HG02610 (cell line): ENCODE measurements around the gene ATXN3.
A peak's percentile ranks its signal among the peaks of the same experiment; 100 is the strongest.
"Not testable (repeated sequence)": the region's sequence is repeated elsewhere in the genome, so short reads cannot be mapped to it uniquely, and the experiment has no call there.

Source experiments
- ATAC-seq: cut with Tn5 transposase; IDR thresholded peaks from one replicate; pipeline ENCODE4 v1.9.1; 2021; ENCODE audit warnings: mild to moderate bottlenecking, moderate library complexity; ENCODE audit not compliant: unreplicated experiment

Gene ATXN3

DNA sequence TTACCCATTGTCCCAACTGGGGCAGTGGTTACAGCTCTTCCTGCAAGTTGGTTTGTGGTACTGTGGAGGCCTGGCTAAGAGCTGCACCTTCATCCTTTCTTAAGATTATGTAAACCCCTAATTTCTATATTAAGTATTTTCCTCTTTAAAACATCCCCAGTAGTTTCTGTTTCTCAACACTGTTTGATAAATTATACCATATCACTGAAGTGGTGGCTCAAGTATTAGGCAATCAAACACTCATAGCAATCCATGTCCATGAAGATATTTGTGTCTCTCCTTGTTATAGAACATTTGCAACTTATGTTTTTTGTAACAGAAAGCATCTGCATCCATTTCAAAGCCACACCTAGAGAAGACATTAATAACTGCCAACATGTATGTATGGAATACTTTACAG is 31.8 kb downstream of the ATXN3 start:
- ATAC-seq: no peak

DNA sequence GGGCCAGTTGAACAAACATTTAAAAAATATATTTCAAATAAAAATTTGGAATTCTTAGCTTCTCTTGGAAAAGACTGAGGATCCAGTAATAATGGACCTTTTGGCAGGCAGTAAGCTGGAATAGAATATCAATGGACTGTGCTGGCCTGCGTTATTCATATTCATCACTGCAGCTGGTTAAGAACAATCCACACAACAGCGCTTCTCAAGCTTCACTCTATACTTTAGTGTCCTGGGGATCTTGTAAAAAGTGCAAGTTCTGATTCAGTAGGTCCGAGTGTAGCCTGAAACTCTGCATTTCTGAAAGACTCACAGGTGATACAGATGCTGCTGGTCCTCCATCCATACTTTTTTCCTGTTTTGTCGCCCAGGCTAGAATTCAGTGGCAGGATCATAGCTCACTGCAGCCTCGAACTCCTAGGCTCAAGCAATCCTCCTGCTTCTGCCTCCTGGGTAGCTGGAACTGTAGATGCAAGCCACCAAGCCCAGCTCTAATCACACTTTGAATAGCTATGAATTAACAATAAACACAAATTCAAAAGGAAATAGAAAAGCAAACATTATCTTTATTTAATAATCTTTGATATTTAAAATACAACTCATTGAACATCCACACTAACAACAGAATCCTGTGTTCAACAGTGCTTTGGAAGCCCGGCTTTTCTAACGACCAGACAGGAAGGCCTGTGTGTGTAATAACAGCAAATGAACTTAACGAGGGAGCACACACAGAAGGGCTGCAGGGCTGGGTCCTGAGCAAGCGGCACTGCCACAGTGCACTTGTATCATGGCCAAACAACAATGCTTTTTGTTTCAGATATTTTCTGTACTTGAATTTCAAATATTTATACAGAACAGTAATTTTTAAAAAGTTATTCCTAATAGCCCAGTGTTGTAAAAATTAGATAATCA is 48.1 kb downstream of the ATXN3 start:
- no peak for ATAC-seq

DNA sequence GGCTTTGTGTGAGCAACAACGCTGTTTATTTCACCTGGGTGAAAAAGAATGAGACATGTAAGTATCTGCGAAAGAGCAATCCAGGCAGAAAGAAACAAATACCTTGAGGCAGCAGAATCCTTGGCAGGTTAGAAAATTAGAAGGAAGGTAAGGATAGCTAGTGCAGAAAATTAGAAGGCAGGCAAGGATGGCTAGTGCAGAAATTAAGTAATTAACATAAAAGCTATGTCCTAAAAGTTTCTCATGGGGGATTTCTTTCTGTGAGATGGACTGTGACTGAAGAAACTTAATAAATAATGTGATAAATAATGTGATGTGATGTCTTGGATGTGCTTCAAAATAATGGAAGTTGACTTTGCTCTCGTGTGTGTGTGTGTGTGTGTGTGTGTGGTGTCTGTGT is 56.6 kb downstream of the ATXN3 start:
- ATAC-seq: no peak

DNA sequence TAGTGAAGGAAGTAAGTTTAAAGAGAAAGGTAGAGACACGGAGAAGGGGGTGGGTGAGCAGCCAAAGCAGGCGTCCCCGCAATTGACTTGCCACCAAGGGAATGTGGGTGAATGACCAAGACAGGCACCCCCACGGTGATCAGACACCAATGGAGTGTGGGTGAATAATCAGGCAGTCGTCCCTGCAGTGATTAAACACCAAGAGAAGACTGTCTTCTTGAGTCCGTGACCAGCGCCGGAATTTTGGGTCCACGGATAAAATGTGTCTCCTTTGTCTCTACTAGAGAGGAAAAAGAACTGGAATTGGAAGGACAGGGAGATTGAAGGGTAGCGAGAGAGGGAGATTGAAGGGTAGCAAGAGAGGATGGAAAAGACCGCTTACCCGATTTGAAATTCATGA is 57.2 kb downstream of the ATXN3 start:
- not testable (repeated sequence) for ATAC-seq

DNA sequence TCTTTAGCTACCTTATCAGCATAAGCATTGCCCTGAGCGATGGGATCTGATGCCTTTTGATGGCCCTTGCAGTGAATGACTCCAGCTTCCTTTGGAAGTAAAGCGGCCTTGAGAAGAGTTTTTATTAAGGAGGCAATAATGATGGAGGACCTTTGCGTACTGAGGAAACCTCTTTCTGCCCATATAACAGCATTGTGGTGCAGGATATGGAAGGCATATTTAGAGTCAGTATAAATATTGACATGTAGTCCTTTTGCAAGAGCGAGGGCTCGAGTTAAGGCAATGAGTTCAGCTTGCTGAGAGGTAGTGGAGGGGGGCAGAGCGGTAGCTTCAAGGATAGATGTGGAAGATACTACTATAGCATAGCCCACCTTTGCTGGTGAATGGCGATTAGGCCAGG is 60.5 kb downstream of the ATXN3 start:
- not testable (repeated sequence) for ATAC-seq

DNA sequence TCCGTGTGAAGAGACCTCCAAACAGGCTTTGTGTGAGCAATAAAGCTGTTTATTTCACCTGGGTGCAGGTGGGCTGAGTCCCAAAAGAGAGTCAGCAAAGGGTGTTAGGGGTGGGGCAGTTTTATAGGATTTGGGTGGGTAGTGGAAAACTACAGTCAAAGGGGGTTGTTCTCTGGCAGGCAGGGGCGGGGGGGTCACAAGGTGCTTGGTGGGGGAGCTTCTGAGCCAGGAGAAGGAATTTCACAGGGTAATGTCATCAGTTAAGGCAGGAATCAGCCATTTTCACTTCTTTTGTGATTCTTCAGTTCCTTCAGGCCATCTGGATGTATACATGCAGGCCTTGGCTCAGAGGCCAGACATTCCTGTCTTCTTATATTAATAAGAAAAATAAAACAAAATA is 64.6 kb downstream of the ATXN3 start:
- ATAC-seq: not testable (repeated sequence)

DNA sequence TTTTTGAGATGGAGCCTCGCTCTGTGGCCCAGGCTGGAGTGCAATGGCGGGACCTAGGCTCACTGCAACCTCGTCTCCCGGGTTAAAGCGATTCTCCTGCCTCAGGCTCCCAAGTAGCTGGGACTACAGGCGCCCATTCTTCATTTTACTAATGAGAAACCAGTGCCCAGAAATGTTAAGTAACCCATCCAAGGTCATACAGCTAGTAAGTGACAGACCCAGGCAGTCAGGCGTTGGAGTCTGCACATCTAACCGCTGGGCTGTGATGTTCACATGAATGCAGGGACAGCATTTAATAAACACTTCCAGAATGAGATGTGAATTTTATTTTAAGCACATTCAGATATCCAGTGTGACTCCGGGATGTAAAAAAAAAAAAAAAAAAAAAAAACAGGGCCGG is 65.2 kb downstream of the ATXN3 start:
- no peak for ATAC-seq

DNA sequence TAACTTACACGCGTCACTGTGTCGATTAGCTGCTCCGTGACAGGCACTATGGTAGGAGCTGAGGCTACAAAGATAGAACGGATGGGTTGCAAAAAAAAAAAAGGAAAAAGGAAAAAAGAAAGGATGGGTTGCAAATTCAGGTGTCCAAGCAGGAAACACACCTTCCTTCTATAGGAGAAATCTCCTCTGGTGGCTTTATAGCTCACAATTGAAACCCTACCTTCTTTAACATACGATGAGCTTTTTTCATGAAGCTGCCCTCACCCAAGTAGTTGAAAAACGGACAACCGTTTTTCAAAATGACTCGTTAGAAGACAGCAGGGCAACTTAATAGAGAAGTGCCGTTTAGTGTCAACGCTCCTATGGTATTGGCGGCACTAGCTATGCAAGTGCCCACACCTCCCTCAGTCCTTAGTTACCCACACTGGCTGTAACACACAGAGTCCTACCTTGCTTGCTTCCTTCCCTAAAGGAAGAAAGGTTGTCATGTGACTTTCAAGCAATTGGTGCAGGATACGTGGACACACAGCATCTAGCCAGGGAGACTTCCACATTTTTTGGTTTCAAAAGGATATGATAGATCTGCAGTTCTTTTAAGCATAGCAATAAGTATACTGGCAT is 65.8 kb downstream of the ATXN3 start:
- peak; percentile 25 for ATAC-seq

DNA sequence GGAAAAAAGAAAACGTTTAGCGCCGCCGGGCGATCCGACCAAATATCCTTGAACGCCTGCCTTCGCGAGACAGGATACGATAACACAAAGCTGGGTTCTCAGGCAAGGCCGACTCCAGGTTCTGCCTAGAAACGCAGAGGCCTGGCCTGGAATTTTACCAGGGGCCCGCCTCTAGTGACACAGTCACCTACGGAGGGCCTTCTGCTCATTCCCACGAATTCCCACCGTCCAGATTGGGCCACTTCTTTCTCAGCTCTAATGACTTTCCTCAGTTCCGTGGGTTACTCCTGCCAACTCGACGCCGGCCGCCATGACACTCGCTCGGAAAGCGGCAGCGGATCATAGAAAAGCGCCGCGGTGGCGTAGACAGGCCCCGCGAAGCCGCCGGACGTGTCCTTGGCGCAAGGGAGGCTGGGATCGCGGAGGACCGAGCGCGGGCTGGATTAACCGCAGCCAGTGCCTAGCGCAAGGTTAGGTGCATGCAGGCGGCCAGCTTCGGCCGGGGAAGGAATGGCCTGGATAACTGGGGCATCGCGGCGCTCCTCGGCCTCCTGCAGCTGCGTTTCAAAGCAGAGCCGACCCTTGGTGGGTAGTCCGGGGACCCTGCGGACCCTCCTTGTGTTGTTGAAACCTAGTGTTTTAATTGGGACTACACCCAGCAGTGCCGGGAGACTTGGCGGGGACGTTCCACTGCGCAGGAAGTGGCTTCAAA is 66.5 kb downstream of the ATXN3 start, which contains the start of gene TRIP11:
TSS of gene TRIP11 (minus strand) at position 341 of the 712 bp plus-strand sequence. CDS start 374 bp downstream, outside the sequence.
- peak; percentile 96 for ATAC-seq

DNA sequence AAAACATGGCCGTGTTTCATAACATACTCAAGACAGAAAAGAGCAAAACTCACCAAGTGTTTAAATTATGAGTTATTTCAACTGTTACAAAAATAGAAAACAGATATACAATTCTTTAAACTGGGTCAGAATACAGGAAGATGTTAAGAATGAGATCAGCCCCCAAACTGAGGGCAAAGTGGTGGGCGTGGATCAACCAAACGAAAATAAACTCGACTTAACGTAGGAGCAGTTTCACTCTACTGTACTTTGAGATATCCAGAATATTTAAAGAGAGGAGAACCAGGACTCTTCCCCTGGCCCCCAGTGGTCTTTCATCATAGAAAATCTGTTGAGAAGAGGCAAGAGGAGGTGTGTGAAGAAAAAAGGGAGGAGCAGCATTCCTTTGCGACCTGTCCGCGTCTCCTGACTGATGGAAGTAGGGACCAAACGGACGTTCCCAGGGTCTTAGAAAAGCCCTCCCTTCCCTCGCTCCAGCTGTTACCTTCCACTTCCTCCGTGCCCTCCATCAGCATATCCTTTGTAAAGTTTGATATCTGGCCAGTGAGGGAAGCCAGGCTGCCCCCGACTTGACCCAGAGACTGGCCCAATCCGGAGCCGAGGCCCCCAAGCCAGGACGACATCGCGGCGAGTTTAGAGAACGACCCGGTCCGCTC is 67.2 kb downstream of the ATXN3 start:
- peak; percentile 4 for ATAC-seq

DNA sequence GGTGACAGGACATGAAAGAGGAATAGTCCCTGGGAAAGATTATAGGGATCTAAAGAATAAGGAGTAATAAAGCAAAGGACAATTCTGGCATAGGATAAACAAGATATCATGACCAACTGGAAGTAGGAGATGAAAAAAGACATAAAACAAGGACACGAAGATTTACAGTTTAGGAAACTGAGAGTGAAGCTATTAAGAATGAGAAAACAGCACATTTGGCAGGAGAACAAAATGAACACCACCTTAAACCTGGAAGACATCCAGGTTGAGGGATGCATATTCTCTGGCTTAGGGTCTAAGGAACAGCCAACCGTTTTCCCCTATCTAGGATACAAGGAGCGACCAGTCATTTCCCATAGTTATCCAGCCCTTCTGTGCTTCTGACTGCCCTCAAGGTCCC is 68.4 kb downstream of the ATXN3 start:
- ATAC-seq: no peak

DNA sequence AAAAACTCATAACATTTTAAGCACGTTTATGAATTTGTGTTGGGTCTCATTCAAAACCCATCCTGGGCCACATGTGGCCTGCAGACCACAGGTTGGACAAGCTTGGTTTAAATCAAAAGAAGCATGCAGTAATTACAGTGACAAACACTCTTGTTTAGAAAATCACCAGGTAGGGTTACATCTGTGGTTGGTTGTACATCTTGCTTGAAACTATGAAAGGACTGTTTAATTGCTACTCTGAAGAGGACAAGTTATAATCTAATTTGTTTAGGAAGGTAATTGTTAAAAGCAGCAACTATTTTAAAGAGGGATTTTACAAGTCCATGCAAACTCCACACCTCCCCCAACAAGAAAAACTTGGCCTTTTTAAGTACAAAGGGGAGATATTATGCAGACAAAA is 70.5 kb downstream of the ATXN3 start:
- no peak for ATAC-seq

DNA sequence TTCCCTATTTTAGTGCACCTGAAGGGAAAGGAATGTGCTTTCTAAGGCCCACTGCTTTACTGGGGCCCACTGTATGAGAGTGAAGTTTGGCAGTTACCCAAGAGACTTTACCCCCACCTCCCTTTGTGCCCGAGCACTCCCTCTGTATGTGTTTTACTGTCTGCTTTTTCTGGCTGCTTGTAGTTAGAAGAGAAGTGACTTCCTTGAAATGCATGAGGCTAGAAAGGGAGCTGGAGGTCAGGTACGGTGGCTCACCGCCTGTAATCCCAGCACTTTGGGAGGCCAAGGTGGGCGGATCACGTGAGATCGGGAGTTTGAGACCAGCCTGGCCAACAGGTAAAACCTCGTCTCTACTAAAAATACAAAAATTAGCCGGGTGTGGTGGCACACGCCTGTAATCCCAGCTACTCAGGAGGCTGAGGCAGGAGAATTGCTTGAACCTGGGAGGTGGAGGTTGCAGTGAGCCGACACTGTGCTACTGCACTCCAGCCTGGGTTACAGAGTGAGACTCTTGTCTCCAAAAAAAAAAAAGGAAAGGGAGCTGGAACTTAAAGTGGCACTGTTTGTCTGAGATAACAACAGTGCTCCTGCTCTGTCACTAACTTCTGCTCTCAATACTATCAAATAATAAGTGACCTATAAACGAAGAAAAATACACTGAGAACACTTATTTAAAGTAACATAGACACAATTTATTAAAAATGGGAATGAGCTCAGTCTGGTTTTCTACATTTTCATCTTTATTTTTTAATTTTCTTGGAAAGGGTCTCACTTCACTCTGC is 72.3 kb downstream of the ATXN3 start:
- ATAC-seq: no peak

DNA sequence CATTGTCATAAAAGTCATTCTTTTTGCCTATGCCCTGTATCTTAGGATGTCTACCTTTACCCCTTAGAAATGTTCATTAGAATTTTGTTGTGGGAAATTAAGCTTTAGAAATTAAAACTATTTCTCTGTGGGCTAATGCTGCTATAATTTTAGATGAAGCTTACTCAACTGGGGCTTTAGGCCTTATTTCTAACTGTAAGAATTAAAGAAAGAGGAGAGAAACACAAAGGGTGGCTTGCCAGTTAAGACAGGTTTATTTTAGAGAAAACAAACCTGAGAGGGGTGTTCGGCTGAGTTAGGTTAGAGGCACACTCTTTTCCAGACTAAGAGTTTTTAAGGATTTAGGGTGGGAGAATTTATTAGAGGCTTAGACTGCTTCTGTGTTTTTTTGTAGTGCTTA is 72.9 kb downstream of the ATXN3 start:
- ATAC-seq: no peak

DNA sequence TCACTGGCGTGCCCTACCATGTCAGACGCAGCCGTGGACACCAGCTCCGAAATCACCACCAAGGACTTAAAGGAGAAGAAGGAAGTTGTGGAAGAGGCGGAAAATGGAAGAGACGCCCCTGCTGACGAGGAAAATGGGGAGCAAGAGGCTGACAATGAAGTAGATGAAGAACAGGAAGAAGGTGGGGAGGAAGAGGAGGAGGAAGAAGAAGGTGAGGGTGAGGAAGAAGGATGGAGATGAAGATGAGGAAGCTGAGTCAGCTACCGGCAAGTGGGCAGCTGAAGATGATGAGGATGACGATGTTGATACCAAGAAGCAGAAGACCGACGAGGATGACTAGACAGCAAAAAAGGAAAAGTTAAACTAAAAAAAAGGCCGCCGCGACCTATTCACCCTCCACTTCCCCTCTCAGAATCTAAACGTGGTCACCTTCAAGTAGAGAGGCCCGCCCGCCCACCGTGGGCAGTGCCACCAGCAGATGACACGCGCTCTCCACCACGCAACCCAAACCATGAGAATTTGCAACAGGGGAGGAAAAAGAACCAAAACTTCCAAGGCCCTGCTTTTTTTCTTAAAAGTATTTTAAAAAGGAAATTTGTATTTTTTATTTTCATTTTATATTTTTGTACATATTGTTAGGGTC is 79.7 kb downstream of the ATXN3 start:
- ATAC-seq: no peak

DNA sequence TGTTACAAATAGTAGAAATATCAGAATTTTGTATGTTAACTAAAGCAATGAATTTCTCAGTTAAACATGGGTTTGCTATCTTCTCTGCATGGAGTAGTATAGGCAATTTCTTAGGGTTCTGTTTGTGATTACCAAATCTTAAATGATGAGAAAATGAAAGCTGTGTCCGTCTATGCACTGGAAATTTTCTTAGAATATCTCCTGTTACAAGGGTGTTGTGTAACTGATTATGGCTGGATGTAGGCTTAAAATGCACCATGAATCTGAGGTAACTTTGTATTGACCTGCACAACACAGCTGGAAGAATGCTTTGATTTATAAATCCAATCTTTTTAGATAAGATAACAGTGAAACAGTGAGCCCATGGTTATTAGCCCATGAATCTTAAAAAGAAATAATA is 84.3 kb downstream of the ATXN3 start:
- no peak for ATAC-seq

DNA sequence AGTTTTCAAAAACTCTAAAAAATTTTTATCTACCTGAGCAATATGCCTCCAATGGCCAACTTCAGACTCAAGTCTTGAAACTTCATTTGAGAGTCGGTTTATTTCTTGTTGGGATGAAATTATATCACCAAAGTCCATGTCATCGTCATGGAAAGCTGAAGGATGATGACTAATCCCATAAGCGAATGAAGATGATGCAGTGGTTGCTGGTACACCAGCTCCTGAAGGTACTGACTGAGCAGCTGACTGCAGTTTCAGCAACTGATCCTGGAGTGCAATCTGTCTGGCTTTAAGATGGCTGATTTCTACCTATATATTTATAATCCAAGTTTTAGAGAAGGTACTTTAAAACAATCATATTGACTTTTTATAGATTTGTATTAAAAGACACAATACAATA is 84.9 kb downstream of the ATXN3 start:
- ATAC-seq: no peak

DNA sequence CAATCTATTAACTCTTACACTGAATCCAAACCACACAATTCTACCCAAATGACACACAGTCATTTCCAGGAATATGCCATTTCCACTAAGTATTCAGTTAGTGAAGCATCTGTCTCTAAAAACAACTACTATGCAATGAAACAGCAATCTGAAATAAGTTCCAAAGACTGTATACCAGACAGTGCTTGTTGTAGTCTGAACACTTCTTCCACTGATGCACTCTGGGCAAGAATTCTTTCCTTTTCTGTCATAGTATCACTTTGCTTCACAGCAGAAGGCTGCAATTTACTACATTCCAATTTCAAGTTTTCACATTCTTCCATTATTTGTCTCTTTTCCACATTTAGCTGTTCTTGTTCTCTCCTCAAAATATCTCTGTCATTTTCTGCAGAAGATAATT is 92.3 kb downstream of the ATXN3 start:
- no peak for ATAC-seq

DNA sequence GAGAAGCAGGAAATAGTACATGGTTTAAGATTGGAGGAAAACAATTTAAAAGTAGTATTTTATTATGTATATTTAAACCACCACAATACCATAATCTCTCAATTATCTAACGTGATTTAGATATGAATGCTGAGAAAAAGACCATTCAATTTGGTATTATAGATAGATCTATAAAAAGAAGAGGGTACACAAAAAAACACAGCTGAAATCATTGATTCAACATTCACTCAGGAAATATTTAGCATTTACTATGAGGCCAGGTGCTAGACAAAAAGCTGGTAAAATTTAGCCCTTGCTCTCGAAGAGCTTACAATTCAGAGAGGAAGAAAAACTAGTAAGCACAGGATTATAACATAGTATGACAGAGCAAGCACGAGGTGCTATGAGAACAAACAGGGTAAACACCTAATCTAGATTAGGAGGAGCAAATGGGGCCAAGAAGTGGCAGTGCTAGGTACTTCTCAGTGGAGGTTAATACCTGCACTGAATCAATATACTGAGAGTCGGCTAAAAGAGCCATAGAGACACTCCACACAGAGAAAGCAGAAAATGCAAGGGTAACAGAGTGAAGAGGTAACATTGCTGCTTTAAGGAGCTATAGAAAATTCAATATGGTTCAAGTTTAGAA is 94.1 kb downstream of the ATXN3 start:
- ATAC-seq: no peak
